T-helper 17 cell (primary cell): Measurements from ENCODE around the gene ABAT. TPM values are rescaled to one million over a fixed set of nuclear protein-coding genes. Genes with fewer than 3 reads are reported as not detected.

Experiments used
- ATAC-seq: fragments of 150-1000 bp; cut with Tn5 transposase; 2 replicates; pipeline ENCODE4 v1.10.0; 2021; ENCODE audit warnings: mild to moderate bottlenecking, moderate library complexity
- DNase-seq, 3 donors: peaks; one replicate each; pipeline versions ENCODE4 v3.0.0 to v3.0.0-alpha.2; 2020 to 2021
- H3K9me3 ChIP-seq: one replicate; pipeline ENCODE4 v1.7.0; 2013; ENCODE audit warnings: low read length, mild to moderate bottlenecking; ENCODE audit not compliant: control insufficient read depth, poor library complexity, severe bottlenecking
- H3K27ac Mint-ChIP-seq: one replicate; pipeline ENCODE4 v1.8.0; 2022; ENCODE audit warnings: mild to moderate bottlenecking, moderate library complexity, mixed read lengths
- H3K27me3 Mint-ChIP-seq: one replicate; pipeline ENCODE4 v1.8.0; 2022; ENCODE audit warnings: mixed read lengths
- H3K36me3 Mint-ChIP-seq: one replicate; pipeline ENCODE4 v1.8.0; 2022; ENCODE audit warnings: low read depth, mixed read lengths
- H3K4me1 Mint-ChIP-seq: one replicate; pipeline ENCODE4 v1.8.0; 2022; ENCODE audit warnings: mild to moderate bottlenecking, mixed read lengths
- H3K4me3 Mint-ChIP-seq: one replicate; pipeline ENCODE4 v1.8.0; 2022; ENCODE audit warnings: mild to moderate bottlenecking, moderate library complexity, mixed read lengths
- total RNA-seq, 4 donors: library from RNA in 2 of 4; stranded (reverse) in 2 of 4; gene quantifications; one replicate each; pipeline ENCODE4 v1.2.3 and lab custom pipeline; 2022 to 2026

Gene ABAT
- total RNA-seq, 2 donors from 2014 or later, result 8.7 to 9.5 TPM

DNA sequence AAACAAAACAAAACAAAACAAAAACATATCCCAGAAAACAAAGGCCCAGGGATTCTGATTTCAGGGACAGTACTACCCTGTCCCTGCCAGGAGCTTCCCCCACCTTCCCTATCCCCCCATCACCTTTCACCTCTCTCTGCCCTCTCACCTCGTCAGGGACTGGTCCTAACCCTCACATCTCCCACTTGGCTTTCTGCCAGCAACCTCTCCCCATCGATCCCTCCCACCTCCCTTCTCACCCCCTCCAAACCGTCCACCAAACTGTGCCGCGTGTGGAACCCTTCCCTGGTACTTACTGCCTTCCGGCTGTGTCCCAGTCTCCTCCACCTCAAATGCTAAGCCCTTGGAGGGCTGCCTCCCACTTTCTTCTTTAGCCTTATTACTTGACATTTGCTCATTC lies 86.7 kb downstream of the ABAT start:
- Mint-ChIP-seq H3K4me3 (no peak overlapping the region), H3K36me3 (peaks cover 6% of the 10 kb centered on the region), H3K4me1 (no peaks in the 10 kb centered on the region), H3K27ac (no peak overlapping the region), H3K27me3 (no peaks in the 10 kb centered on the region)
- DNase-seq, result no peak
- H3K9me3 ChIP-seq, result no peaks in the 10 kb centered on the region
- no peak for ATAC-seq

DNA sequence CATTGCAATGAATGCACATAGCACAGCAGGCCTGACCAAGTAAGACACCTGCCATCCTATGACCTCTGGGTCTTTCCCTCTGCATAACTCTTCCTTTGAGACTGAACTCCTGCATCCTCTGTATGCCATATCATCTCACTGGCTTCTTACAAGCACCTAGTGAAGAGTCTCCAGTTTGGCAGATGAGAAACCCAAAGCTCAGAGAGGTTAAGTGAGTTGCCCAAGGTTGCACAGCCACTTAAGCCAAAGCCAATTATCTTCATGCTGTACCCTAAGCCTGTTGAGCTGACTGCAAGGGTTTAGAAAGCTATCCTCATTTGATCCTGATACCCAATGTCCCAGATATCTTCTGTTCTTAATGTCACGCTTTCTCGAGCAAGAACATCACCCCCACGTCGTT lies 87.8 kb downstream of the ABAT start:
- H3K9me3 ChIP-seq, result no peaks in the 10 kb centered on the region
- no peak for ATAC-seq
- no peaks in the 10 kb centered on the region for H3K27me3 Mint-ChIP-seq
- H3K36me3 Mint-ChIP-seq, result peaks cover 4% of the 10 kb centered on the region
- H3K4me3 Mint-ChIP-seq, result no peak overlapping the region
- H3K27ac Mint-ChIP-seq, result no peak overlapping the region
- DNase-seq, result no peak
- no peaks in the 10 kb centered on the region for H3K4me1 Mint-ChIP-seq

DNA sequence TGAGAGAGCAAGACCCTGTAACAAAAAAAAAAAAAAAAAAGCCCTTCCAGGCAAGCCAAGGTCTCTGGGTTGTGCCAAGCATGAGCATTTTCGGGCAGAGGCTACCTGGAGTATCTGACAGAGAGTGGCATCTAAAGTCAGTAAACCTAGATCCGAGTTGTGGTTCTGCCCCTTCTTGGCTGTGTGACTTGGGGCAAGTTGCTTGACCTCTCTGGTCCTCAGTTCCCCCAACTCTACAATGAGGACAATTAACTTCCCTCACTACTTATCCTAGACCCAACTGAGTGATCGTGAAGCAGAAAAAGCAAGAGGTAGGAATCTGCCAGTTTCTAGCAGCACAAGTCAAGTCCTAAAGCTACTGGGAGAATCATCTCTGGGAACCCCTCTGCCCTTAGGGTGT lies 88.7 kb downstream of the ABAT start:
- Mint-ChIP-seq H3K27me3 (no peaks in the 10 kb centered on the region), H3K36me3 (peaks cover 4% of the 10 kb centered on the region), H3K4me3 (no peak overlapping the region), H3K27ac (no peak overlapping the region), H3K4me1 (no peaks in the 10 kb centered on the region)
- H3K9me3 ChIP-seq, result no peaks in the 10 kb centered on the region
- no peak for DNase-seq
- no peak for ATAC-seq

DNA sequence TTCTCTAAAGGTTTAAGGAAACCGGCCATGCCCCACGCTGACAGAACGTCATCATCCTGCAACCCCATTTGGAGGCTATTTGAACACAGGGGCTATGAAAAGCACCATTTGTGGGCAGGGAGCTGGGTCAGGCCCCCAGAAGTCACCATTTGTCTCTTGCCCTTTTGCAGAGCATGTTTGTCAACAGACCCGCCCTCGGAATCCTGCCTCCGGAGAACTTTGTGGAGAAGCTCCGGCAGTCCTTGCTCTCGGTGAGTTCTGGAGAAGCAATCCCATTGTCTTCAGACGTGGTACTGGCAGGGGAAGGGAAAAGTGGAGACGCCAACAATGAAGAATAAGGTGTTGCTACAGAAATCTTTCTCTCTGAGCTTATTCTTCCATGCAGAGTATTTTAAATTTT lies 89.5 kb downstream of the ABAT start:
- no peak overlapping the region for H3K4me3 Mint-ChIP-seq
- H3K27me3 Mint-ChIP-seq, result no peaks in the 10 kb centered on the region
- ATAC-seq (no peak), DNase-seq (no peak)
- H3K9me3 ChIP-seq, result no peaks in the 10 kb centered on the region
- no peaks in the 10 kb centered on the region for H3K4me1 Mint-ChIP-seq
- peaks cover 4% of the 10 kb centered on the region for H3K36me3 Mint-ChIP-seq
- H3K27ac Mint-ChIP-seq, result no peak overlapping the region

DNA sequence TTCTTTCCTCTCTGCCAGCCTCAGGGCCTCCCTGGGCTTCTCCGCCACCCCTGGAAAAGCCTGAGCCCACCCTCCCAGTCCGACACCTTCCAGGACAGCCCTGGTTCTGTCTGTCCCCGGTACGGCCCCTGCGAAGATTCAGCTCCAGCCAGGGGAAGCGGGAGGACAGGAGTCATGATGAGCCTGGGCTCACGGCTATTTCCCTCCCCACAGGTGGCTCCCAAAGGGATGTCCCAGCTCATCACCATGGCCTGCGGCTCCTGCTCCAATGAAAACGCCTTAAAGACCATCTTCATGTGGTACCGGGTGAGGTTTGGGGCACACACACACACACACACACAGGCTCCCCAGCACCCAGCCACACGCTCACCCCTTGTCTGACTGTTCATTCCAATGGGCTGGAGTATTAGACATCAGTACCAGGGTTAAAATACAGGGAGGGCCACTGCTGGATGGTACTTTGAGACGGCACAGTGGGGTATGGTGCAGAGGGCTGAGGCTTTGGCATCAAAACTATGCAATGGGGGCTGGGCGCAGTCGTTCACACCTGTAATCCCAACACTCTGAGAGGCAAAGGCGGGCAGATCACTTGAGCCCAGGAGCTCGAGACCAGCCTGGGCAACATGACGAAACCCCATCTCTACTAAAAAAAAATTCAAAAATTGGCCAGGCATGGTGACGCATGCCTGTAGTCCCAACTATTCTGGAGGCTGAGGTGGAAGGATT lies 90.3 kb downstream of the ABAT start:
- ATAC-seq, result no peak
- H3K4me3 Mint-ChIP-seq, result no peak overlapping the region
- no peak overlapping the region for H3K27ac Mint-ChIP-seq
- H3K9me3 ChIP-seq, result no peaks in the 10 kb centered on the region
- H3K36me3 Mint-ChIP-seq, result peaks cover 4% of the 10 kb centered on the region
- no peaks in the 10 kb centered on the region for H3K27me3 Mint-ChIP-seq
- no peak for DNase-seq
- H3K4me1 Mint-ChIP-seq, result no peaks in the 10 kb centered on the region

DNA sequence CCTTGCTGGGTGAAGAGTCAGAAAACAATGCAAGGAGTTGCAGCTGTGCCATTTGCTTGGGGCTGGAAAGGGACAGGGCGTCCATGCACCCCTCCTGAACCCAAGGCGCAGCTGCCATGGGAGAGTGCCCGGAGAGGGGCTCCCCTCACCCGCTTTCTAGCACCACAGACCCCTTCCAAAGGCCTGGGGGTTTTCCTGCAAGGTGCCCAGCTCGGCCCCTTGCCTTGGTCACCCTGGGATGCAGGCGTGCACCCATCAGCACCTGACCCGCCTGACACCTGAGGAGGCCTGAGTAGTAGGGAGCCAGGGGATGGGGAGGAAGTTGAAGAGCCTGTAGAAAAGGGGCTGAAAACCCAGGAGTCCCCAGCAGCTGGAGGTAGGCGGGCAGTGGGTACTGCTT lies 92.8 kb downstream of the ABAT start:
- no peaks in the 10 kb centered on the region for H3K27me3 Mint-ChIP-seq
- no peaks in the 10 kb centered on the region for H3K36me3 Mint-ChIP-seq
- no peaks in the 10 kb centered on the region for H3K4me1 Mint-ChIP-seq
- no peak for DNase-seq
- no peak for ATAC-seq
- no peak overlapping the region for H3K27ac Mint-ChIP-seq
- H3K4me3 Mint-ChIP-seq, result no peak overlapping the region
- H3K9me3 ChIP-seq, result no peaks in the 10 kb centered on the region

DNA sequence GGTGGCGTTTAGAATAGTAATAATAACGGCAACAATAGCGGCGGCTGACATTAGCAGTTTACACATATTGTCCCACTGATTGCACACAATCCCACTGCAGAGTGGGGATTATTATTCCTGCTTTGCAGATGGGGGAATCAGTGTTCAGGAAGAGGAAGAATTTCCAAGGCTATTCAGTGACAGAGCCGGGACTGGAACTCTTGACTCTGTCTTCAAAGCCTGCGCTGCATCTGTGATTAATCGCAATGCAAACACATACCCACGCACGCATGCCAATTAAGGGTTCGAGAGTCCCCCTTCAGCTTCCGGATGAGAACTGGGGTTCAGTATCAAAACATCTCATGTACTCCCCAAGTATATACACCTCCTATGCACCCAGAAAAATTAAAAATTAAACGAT lies 93.9 kb downstream of the ABAT start:
- DNase-seq, result no peak
- no peak overlapping the region for H3K27ac Mint-ChIP-seq
- no peak overlapping the region for H3K4me3 Mint-ChIP-seq
- no peak for ATAC-seq
- no peaks in the 10 kb centered on the region for H3K36me3 Mint-ChIP-seq
- no peaks in the 10 kb centered on the region for H3K4me1 Mint-ChIP-seq
- no peaks in the 10 kb centered on the region for H3K9me3 ChIP-seq
- H3K27me3 Mint-ChIP-seq, result no peaks in the 10 kb centered on the region

DNA sequence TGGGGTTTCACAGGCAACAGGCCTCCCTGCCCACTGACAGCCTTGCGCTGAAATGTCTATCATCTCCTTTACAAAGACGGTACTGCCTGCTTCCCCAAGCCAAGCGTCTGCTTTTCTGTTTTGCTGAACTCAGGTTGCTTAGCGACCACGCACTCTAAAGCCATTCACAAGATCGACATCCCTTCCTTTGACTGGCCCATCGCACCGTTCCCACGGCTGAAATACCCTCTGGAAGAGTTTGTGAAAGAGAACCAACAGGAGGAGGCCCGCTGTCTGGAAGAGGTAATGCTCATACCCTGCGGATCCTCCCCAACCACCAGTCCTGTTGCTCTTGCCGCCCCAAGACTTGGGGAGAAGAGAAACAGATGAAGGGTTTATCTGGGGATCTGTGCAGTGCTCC lies 94.3 kb downstream of the ABAT start:
- H3K36me3 Mint-ChIP-seq, result peaks cover 3% of the 10 kb centered on the region
- no peaks in the 10 kb centered on the region for H3K9me3 ChIP-seq
- no peaks in the 10 kb centered on the region for H3K4me1 Mint-ChIP-seq
- no peak overlapping the region for H3K27ac Mint-ChIP-seq
- no peak for DNase-seq
- no peak for ATAC-seq
- no peak overlapping the region for H3K4me3 Mint-ChIP-seq
- no peaks in the 10 kb centered on the region for H3K27me3 Mint-ChIP-seq

DNA sequence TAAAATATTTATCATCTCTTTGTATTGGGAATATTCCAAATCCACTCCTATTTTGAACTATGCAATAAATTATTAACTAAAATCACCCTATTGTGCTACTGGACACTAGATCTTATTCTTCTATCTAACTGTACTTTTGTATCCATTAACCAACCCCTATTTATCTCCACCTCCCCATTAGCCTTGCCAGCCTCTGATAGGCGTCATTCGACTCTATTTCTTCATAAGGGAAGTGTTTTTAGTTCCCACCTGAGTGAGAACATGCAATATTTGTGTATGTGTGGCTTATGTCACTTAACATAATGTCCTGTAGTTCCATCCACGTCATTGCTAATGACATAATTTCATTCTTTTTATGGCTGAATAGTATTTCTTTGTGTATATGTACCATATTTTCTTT lies 99.1 kb downstream of the ABAT start:
- ATAC-seq, result no peak

DNA sequence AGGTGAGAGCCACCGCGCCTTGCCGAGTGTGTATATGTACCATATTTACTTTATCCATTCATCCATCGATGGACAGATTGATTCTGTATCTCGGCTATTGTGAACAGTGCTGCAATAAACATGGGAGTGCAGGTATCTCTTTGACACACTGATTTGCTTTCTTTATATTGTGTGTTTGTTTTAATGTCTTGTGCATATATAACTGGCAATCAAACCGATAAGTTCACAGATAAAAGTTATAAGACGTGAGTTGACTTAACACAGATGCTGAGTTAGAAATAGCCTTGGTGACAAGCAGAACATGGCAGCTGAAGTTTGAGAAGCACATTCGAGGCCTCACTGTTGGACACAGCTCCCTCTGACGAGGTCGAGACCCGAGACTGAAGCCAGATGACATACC lies 99.8 kb downstream of the ABAT start:
- H3K9me3 ChIP-seq, result no peaks in the 10 kb centered on the region
- H3K4me1 Mint-ChIP-seq, result peaks cover 4% of the 10 kb centered on the region
- DNase-seq, result no peak
- H3K4me3 Mint-ChIP-seq, result no peak overlapping the region
- no peak overlapping the region for H3K27ac Mint-ChIP-seq
- H3K27me3 Mint-ChIP-seq, result no peaks in the 10 kb centered on the region
- no peak for ATAC-seq
- peaks cover 5% of the 10 kb centered on the region for H3K36me3 Mint-ChIP-seq

More for the DNA sequence above, 99.1 kb downstream of the ABAT start:
- peaks cover 4% of the 10 kb centered on the region for H3K4me1 Mint-ChIP-seq
- H3K36me3 Mint-ChIP-seq, result peaks cover 5% of the 10 kb centered on the region
- no peaks in the 10 kb centered on the region for H3K27me3 Mint-ChIP-seq
- no peaks in the 10 kb centered on the region for H3K9me3 ChIP-seq
- H3K4me3 Mint-ChIP-seq, result no peak overlapping the region
- DNase-seq, result no peak
- no peak overlapping the region for H3K27ac Mint-ChIP-seq

DNA sequence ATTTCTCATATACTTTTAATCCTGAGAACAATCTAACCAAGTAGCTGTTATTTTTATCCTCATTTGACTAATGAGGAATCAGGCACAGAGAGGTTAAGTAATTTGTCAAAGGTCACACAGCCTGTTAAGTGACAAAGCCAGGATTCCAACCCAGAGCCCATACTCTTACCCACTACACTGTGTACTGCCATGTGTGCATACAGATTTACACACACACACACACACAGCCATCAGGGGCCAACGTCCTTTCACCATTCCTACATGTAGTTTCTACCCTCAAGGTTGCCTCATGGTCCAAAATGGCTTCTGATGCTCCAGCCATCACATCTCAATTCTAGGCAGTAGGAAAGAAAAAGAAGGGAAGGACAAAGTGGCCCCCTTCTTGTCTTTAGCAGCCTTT lies 100.9 kb downstream of the ABAT start:
- Mint-ChIP-seq H3K27me3 (no peaks in the 10 kb centered on the region), H3K4me1 (peaks cover 8% of the 10 kb centered on the region), H3K27ac (no peak overlapping the region), H3K36me3 (peaks cover 5% of the 10 kb centered on the region), H3K4me3 (no peak overlapping the region)
- ATAC-seq (no peak), DNase-seq (no peak)
- no peaks in the 10 kb centered on the region for H3K9me3 ChIP-seq

DNA sequence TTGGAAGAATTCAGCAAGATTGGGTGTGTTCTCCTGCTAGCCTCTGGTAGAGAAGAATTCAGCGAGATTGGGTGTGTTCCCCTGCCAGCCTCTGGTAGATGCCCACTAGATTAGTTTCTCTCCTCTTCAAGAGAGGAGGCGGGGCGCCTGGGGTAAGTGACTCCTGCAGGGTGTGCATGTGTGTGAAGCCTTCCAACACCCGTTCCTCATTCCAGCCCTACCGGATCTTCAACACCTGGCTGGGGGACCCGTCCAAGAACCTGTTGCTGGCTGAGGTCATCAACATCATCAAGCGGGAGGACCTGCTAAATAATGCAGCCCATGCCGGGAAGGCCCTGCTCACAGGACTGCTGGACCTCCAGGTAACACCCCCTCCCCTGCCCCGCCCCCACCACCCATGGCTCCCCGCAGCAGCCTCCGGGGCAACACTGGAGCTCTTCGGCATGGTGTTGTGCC lies 101.7 kb downstream of the ABAT start:
- H3K4me1 Mint-ChIP-seq, result peaks cover 8% of the 10 kb centered on the region
- DNase-seq, result no peak
- H3K36me3 Mint-ChIP-seq, result peaks cover 5% of the 10 kb centered on the region
- ATAC-seq, result no peak
- H3K9me3 ChIP-seq, result no peaks in the 10 kb centered on the region
- H3K27ac Mint-ChIP-seq, result no peak overlapping the region
- H3K4me3 Mint-ChIP-seq, result no peak overlapping the region
- H3K27me3 Mint-ChIP-seq, result no peaks in the 10 kb centered on the region

DNA sequence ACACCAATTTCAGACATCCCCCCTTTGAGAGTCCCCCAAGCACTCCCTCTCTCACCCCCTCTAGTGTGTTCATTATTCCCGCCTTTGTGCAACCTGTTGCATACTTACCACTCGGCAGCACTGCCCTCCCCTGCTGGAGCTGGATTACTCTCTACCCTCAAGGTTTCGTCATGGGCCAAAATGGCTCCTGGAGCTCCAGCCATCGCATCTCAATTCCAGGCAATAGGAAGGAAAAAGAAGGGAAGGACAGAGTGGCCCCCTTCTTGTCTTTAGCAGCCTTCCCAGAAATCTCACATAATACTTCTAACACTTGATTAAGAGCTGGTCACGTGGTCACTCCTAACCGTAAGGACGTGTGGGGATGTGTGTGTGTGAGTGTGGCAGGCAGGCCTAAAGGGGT lies 102.8 kb downstream of the ABAT start:
- no peak overlapping the region for H3K4me3 Mint-ChIP-seq
- no peak overlapping the region for H3K27ac Mint-ChIP-seq
- no peaks in the 10 kb centered on the region for H3K9me3 ChIP-seq
- no peak for DNase-seq
- H3K4me1 Mint-ChIP-seq, result peaks cover 8% of the 10 kb centered on the region
- peaks cover 5% of the 10 kb centered on the region for H3K36me3 Mint-ChIP-seq
- no peak for ATAC-seq
- H3K27me3 Mint-ChIP-seq, result no peaks in the 10 kb centered on the region

DNA sequence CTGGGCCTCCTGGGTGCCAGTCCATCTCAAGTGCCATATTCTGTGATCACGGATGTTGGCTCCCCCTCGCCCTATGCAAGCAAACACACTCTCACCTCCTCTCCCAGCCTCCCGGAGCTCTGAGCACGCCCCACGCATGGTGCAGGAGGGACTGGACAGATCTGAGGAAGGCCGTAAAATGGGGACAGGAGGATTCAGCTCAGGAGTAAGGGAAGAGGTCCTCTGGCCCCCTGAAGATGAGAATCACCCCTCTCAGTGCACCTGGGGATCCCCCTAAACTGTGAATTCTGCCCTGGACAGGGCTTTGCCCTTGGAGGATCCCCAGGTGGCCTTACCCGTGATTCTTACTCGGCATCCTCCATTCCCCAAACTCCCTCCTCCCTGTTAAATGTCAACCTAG lies 107.4 kb downstream of the ABAT start:
- H3K36me3 Mint-ChIP-seq, result peaks cover 2% of the 10 kb centered on the region
- no peak for DNase-seq
- no peak for ATAC-seq
- no peaks in the 10 kb centered on the region for H3K27me3 Mint-ChIP-seq
- peaks cover 8% of the 10 kb centered on the region for H3K4me1 Mint-ChIP-seq
- no peak overlapping the region for H3K27ac Mint-ChIP-seq
- H3K4me3 Mint-ChIP-seq, result no peak overlapping the region
- no peaks in the 10 kb centered on the region for H3K9me3 ChIP-seq
